ENCODE results near the gene MSRB2. TPM values are rescaled to one million over a fixed set of nuclear protein-coding genes. Genes with fewer than 3 reads are reported as not detected.

Gene MSRB2
- total RNA-seq, 2 experiments from 2014 or later, result 4.8 to 5.1 TPM

DNA sequence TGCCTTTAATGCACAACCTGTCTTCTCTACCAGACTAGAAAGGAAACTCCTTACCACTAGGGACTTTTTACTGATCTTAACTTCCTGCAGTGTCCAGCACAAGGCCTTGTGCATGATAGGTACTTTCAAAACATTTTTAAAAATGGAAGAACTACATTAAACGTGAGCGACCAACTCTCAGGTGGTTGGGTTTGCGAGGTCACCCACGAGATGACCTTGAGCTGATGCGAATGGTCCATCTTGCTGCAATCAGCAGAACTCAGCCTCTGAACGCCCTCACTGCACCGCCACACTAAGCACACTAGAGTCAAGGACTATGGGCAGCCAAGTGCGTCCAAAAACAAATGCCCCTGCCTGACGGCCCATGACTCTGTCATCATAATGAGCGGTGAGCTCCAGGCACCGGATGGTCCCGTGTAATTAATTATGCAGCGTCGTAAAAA lies 61.9 kb downstream of the MSRB2 start:
- ChIA-PET POLR2A (no interaction called here), CTCF (interaction anchor here (1.2 to 1.9 kb wide), 4 partner anchors 13 to 158 kb away, joined by 4 to 10 read pairs (median 5); no protein-coding TSS in a partner anchor)

- ChIA-PET CTCF (interaction anchor here (0.7 to 1.9 kb wide), 7 partner anchors 10 to 1568 kb away, joined by 3 to 10 read pairs (median 4); no protein-coding TSS in a partner anchor), POLR2A (no interaction called here)
These were observed 62.5 kb downstream of the MSRB2 start for GRCh38 chr10:23157691-23158369.

GRCh38 chr10:23158370-23158769 lies 63.0 kb downstream of the MSRB2 start:
- ChIA-PET POLR2A (no interaction called here), CTCF (interaction anchor here (0.7 to 1.9 kb wide), 6 partner anchors 9 to 1568 kb away, joined by 3 to 10 read pairs (median 4); no protein-coding TSS in a partner anchor)

- ChIA-PET POLR2A (no interaction called here), CTCF (no interaction called here)
These were observed 76.0 kb downstream of the MSRB2 start for GRCh38 chr10:23171232-23171876.

Other genes with a start within 250 kb of the MSRB2 start
- not detected for gene ARMC3, start 167.5 kb upstream of the MSRB2 start, total RNA-seq
- not detected for gene PTF1A, start 96.7 kb downstream of the MSRB2 start, total RNA-seq
- gene C10orf67, start 249.2 kb downstream of the MSRB2 start, total RNA-seq, result under 1 TPM in 1 of 2 experiments, not detected in 1; 0.15 TPM